Measurements from ENCODE around the gene CCL13. TPM values are rescaled to one million over a fixed set of nuclear protein-coding genes. Genes with fewer than 3 reads are reported as not detected.

The CCL13 gene
- total and polyA plus RNA-seq, 10 of the 15 experiments (the other 5 are each of a cell fraction or from before 2014, with no cell fraction given) = not detected

GRCh38 chr17:34389126-34389750 is 33.0 kb downstream of the CCL13 start (continued):
- no peak for TF ChIP-seq PBX3 (IDR thresholded peaks at IDR 0.05; ENCODE audit: insufficient replicate concordance, low read depth, low read length)
- no peak for TF ChIP-seq TCF3 (IDR thresholded peaks at IDR 0.05; ENCODE audit: borderline replicate concordance, insufficient read depth, low read depth, low read length)
- TF ChIP-seq TCF7 (IDR thresholded peaks at IDR 0.05; ENCODE audit: borderline replicate concordance) = no peak
- TF ChIP-seq CHD2 (IDR thresholded peaks at IDR 0.05; ENCODE audit: borderline replicate concordance, low read depth, low read length) = no peak

GRCh38 chr17:34390649-34391048 is 34.4 kb downstream of the CCL13 start:
- CTCF ChIA-PET = interaction anchor here (0.6 to 4.8 kb wide), 3 partner anchors 8 to 591 kb away, joined by 3 to 31 read pairs (median 3); partner anchors contain the start of gene CCL1

More at GRCh38 chr17:34390649-34391048, 34.4 kb downstream of the CCL13 start:
- ChIA-PET POLR2A (no interaction called here), RAD21 (ENCODE audit: unreplicated experiment) (no interaction called here), SMC1A (ENCODE audit: uncharacterized antibody, unreplicated experiment) (no interaction called here)
- no peak for FAIRE-seq
- no peaks in the 10 kb centered on the region; the same call in 1 of the 2 replicates for H4K20me1 ChIP-seq (ENCODE audit: control insufficient read depth, insufficient read depth)
- in situ Hi-C loops (cut with MboI) = no loop called here
- H3K79me2 ChIP-seq (ENCODE audit: control insufficient read depth, insufficient read depth, low read length) = no peaks in the 10 kb centered on the region
- intact Hi-C loops (cut with micrococcal nuclease; ENCODE audit: unreplicated experiment) = no loop called here
- no peak overlapping the region for H3K9ac ChIP-seq (ENCODE audit: control insufficient read depth, insufficient read depth, low read length)
- H3K4me3 ChIP-seq = no peak overlapping the region
- H3K4me2 ChIP-seq (ENCODE audit: control insufficient read depth, insufficient read depth) = no peak overlapping the region
- WGBS (ENCODE audit: insufficient coverage, insufficient replicate concordance, low lambda C conversion rate, missing lambda C conversion rate) = 62% methylated on average over 4 of the region's 4 CpGs
- peaks cover 7% of the 10 kb centered on the region; the same call in 1 of the 2 replicates for H3K4me1 ChIP-seq (ENCODE audit: control insufficient read depth, insufficient read depth, low read length)
- ATAC-seq = no peak
- BruUV-seq (replicated peaks) = no TSS peak
- H2AFZ ChIP-seq (ENCODE audit: control insufficient read depth, low read depth, low read length) = no peak overlapping the region
- H3K36me3 ChIP-seq (ENCODE audit: control insufficient read depth in 2 of 2, insufficient read depth in 2 of 2, low read length in 1 of 2) = no peaks in the 10 kb centered on the region
- H3K9me3 ChIP-seq (replicated peaks; ENCODE audit: control insufficient read depth, insufficient read depth, low read length) = no peaks in the 10 kb centered on the region
- no peak for TF ChIP-seq BRCA1 (IDR thresholded peaks at IDR 0.05; ENCODE audit: low read depth, low read length)
- TF ChIP-seq GABPA (IDR thresholded peaks at IDR 0.05; ENCODE audit: low read depth) = no peak
- TF ChIP-seq TARDBP (IDR thresholded peaks at IDR 0.05; ENCODE audit: borderline replicate concordance) = no peak
- TF ChIP-seq RAD51 (IDR thresholded peaks at IDR 0.05) = no peak
- no peak for TF ChIP-seq POLR2AphosphoS2 (IDR thresholded peaks at IDR 0.05; ENCODE audit: low read depth, low read length)
- DNase-seq (ENCODE audit: low read depth, low spot score) = no peak
- no peaks in the 10 kb centered on the region for H3K27me3 ChIP-seq (replicated peaks in 1 of 2; ENCODE audit: control insufficient read depth in 2 of 2, insufficient read depth in 2 of 2, low read length in 1 of 2)
- H3K27ac ChIP-seq (ENCODE audit: control insufficient read depth, insufficient read depth) = no peak overlapping the region

All from GM12878 (cell line).